Caco-2 (cell line): ENCODE data around the gene CDIP1. TPM values are rescaled to one million over a fixed set of nuclear protein-coding genes. Genes with fewer than 3 reads are reported as not detected.
A peak's percentile ranks its signal among the peaks of the same experiment; 100 is the strongest.

ENCODE experiments used
- BruUV-seq: library from RNA; stranded (reverse); fragments of 400-500 nt; replicated peaks from 2 replicates; lab custom pipeline; 2021; lab: Mats Ljungman, UMichigan
- CTCF ChIA-PET: fragments of 300-600 bp; sonication (Branson Sonifier 250); formaldehyde crosslinking; loops from one replicate; lab custom pipeline; 2022; ENCODE audit warnings: antibody characterized with exemption; lab: Charles Lee
- POLR2A ChIA-PET: fragments of 300-600 bp; sonication (Branson Sonifier 250); formaldehyde crosslinking; loops from one replicate; lab custom pipeline; 2022; ENCODE audit warnings: antibody characterized with exemption; lab: Charles Lee
- DNase-seq, 2 experiments: peaks; one replicate each; pipeline versions ENCODE4 v3.0.0 to v3.0.0-alpha.2; 2020 to 2022
- H3K27me3 ChIP-seq: replicated peaks from 2 replicates; pipeline ENCODE4 v1.6.0; 2011; ENCODE audit warnings: low read length; ENCODE audit not compliant: control insufficient read depth, insufficient read depth
- H3K36me3 ChIP-seq: 2 replicates; pipeline ENCODE4 v1.5.1; 2011; ENCODE audit warnings: low read length; ENCODE audit not compliant: control insufficient read depth, insufficient read depth
- H3K4me1 ChIP-seq: fragments of 250-450 bp; sonication (Bioruptor Pico); 2 replicates; pipeline ENCODE4 v1.5.1; 2020; ENCODE audit warnings: mild to moderate bottlenecking
- H3K4me3 ChIP-seq: 2 replicates; pipeline ENCODE4 v1.5.1; 2011; ENCODE audit warnings: low read depth, mild to moderate bottlenecking, control low read depth, low read length
- H3K9me3 ChIP-seq: fragments of 250-450 bp; sonication (Bioruptor Pico); 2 replicates; pipeline ENCODE4 v1.5.1; 2020; ENCODE audit warnings: mild to moderate bottlenecking, moderate library complexity
- H3K27ac Mint-ChIP-seq: one replicate; pipeline ENCODE4 v1.8.0; 2022; ENCODE audit warnings: mixed read lengths; ENCODE audit not compliant: unreplicated experiment
- H3K27me3 Mint-ChIP-seq: one replicate; pipeline ENCODE4 v1.8.0; 2022; ENCODE audit warnings: mixed read lengths; ENCODE audit not compliant: insufficient read depth, unreplicated experiment
- H3K36me3 Mint-ChIP-seq: one replicate; pipeline ENCODE4 v1.8.0; 2022; ENCODE audit warnings: mild to moderate bottlenecking, mixed read lengths; ENCODE audit not compliant: insufficient read depth, unreplicated experiment
- H3K4me1 Mint-ChIP-seq: one replicate; pipeline ENCODE4 v1.8.0; 2022; ENCODE audit warnings: low read depth, mixed read lengths; ENCODE audit not compliant: unreplicated experiment
- H3K4me3 Mint-ChIP-seq: one replicate; pipeline ENCODE4 v1.8.0; 2022; ENCODE audit warnings: mild to moderate bottlenecking, moderate library complexity, mixed read lengths; ENCODE audit not compliant: unreplicated experiment
- H3K9me3 Mint-ChIP-seq: one replicate; pipeline ENCODE4 v1.8.0; 2022; ENCODE audit warnings: mixed read lengths; ENCODE audit not compliant: unreplicated experiment
- CTCF ChIP-seq, 2 experiments: fragments of 200-600 bp in 1 of 2; IDR thresholded peaks; 1 replicate in 1 of 2; 2 replicates in 1 of 2; pipeline versions ENCODE4 v1.5.1 to v1.8.0; 2011 to 2022; ENCODE audit warnings: antibody characterized with exemption in 1 of 2, control low read depth in 1 of 2, inconsistent platforms in 1 of 2, low read depth in 1 of 2, low read length in 1 of 2, mild to moderate bottlenecking in 1 of 2, moderate library complexity in 1 of 2; ENCODE audit not compliant: insufficient read depth in 1 of 2, severe bottlenecking in 1 of 2, unreplicated experiment in 1 of 2
- intact Hi-C: fragments of 100-400 bp; cut with micrococcal nuclease; formaldehyde crosslinking; loops from one replicate; pipeline ENCODE4 v1.10.0; 2022; ENCODE audit not compliant: unreplicated experiment
- total RNA-seq: library from RNA; stranded (reverse); gene quantifications from 2 replicates; pipeline ENCODE4 v1.2.3, GENCODE V29; 2022

Gene CDIP1
- total RNA-seq, 1 experiment from 2014 or later, result 51.7 TPM

GRCh38 chr16:4539716-4540284 is 1.2 kb upstream of the CDIP1 start:
- H3K27me3 ChIP-seq, result no peaks in the 10 kb centered on the region
- Mint-ChIP-seq H3K9me3 (peaks cover 9% of the 10 kb centered on the region), H3K36me3 (peaks cover 33% of the 10 kb centered on the region), H3K27ac (peak overlapping the region; percentile 88), H3K4me1 (no peaks in the 10 kb centered on the region), H3K27me3 (no peaks in the 10 kb centered on the region), H3K4me3 (peak overlapping the region; percentile 18)
- no TSS peak for BruUV-seq
- intact Hi-C loops, result no loop called here
- H3K36me3 ChIP-seq, result no peaks in the 10 kb centered on the region; the same call in 1 of the 2 replicates
- H3K4me3 ChIP-seq, result no peak overlapping the region
- H3K4me1 ChIP-seq, result peaks cover 6% of the 10 kb centered on the region
- ChIA-PET CTCF (interaction anchor here (1.7 kb wide), 1 partner anchor 9 kb away, joined by 11 read pairs; no protein-coding TSS in a partner anchor), POLR2A (interaction anchor here (2.0 kb wide), 1 partner anchor 76 kb away, joined by 9 read pairs; no protein-coding TSS in a partner anchor)
- no peak for TF ChIP-seq CTCF (IDR thresholded peaks at IDR 0.05; ENCODE audit: insufficient read depth in 1 of 2, low read depth in 1 of 2, low read length in 1 of 2, severe bottlenecking in 1 of 2, unreplicated experiment in 1 of 2)
- H3K9me3 ChIP-seq, result peaks cover 7% of the 10 kb centered on the region; the same call in 1 of the 2 replicates
- no peak for DNase-seq

GRCh38 chr16:4537376-4538343 is 913 bp downstream of the CDIP1 start:
- Mint-ChIP-seq H3K36me3 (peaks cover 33% of the 10 kb centered on the region), H3K4me3 (peak overlapping the region; percentile 75), H3K4me1 (no peaks in the 10 kb centered on the region), H3K27ac (peak overlapping the region; percentile 69), H3K9me3 (peaks cover 9% of the 10 kb centered on the region), H3K27me3 (no peaks in the 10 kb centered on the region)
- POLR2A ChIA-PET, result interaction anchor here (0.5 to 2.0 kb wide), 4 partner anchors 10 to 78 kb away, joined by 3 to 9 read pairs (median 6); partner anchors contain the start of gene UBALD1
- Histone ChIP-seq H3K27me3 (no peaks in the 10 kb centered on the region), H3K4me3 (peak overlapping the region; percentile 90), H3K4me1 (peaks cover 6% of the 10 kb centered on the region), H3K9me3 (peaks cover 7% of the 10 kb centered on the region; the same call in 1 of the 2 replicates), H3K36me3 (no peaks in the 10 kb centered on the region; the same call in 1 of the 2 replicates)
- CTCF ChIA-PET, result interaction anchor here (0.6 to 1.7 kb wide), 2 partner anchors 11 to 12 kb away, joined by 3 to 11 read pairs; no protein-coding TSS in a partner anchor
- no peak for DNase-seq
- TF ChIP-seq CTCF (IDR thresholded peaks at IDR 0.05; ENCODE audit: insufficient read depth in 1 of 2, low read depth in 1 of 2, low read length in 1 of 2, severe bottlenecking in 1 of 2, unreplicated experiment in 1 of 2), result no peak
- intact Hi-C loops, result no loop called here
- BruUV-seq, result no TSS peak
